Nucleus accumbens (tissue), 56 donors: ENCODE data around the gene LAG3.
A peak's percentile ranks its signal among the peaks of the same experiment; 100 is the strongest.
"Not testable (repeated sequence)": the region's sequence is repeated elsewhere in the genome, so short reads cannot be mapped to it uniquely, and the experiment has no call there.

ENCODE experiments used
- DNase-seq, 56 donors: peaks; one replicate each; lab custom pipeline; 2025; lab: John Stamatoyannopoulos, UW

LAG3 gene

DNA sequence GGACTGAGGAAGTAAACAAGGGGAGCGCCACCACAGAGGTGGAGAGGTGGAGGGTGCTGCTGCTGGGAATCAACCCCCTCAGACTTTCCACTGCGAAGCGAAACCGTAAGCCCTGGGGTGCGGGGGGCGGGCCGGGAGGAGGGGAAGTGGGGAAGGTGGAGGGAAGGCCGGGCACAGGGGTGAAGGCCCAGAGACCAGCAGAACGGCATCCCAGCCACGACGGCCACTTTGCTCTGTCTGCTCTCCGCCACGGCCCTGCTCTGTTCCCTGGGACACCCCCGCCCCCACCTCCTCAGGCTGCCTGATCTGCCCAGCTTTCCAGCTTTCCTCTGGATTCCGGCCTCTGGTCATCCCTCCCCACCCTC, at the start of gene LAG3:
Gene LAG3, plus strand, starts transcription at position 190 of the 365 bp plus-strand sequence. CDS start 333 bp downstream, outside the sequence.
- no peak for DNase-seq

DNA sequence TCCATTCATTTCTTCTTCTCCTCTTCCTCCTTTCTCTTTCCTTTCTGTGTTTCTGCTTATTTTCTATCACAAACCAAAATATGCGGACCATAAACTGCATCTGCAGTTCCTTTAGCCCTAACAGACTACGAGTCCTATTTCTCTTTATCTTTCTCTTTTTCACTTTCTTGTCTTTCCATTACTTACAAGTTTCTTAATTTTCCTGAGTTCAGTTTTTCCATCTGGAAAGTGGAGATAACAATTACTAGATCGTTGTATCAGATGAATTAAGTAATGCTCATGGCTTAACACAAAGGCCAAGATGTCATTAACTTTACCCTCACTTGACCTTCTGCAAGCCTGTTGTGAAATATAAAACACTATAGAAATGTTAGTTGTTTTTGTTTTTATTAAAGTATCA, 49.5 kb upstream of the LAG3 start:
- DNase-seq: no peak

DNA sequence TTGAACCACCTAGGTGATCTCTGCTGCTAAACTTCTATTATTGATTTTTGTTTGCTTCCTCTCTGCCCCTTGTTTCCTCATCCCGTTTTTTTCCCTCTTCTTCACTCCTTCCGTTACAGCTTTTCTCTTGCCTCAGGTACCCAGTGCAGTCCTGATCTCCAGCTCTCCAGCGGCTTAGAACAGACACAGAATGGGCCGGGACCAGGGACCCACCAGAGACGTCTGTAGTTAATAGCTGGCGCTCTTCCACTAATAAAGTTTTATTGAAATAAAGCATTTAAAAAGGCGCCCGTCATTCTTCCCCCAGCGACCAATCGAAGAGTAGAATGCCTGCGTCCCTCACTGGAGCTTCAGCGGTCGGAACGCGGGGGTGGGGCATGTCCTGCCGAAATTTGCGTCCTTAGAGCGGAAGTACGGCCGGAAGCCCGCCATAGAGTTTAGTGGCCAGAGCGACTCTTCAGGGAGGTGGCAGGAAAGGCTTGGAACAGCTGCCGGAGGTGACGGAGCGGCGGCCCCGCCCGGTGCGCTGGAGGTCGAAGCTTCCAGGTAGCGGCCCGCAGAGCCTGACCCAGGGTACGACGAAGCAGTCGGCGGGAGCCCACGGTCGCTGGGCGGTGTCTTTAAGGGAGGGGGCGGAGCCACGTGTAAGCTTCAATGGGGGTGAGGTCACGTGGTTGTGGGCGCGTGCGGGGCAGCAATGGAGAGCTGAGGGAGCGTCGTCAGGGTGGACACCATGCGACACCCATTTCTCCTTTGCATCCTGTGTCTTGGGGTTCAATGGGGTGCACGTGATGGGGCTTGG, 48.5 kb upstream of the LAG3 start, which contains the start of gene COPS7A:
Gene COPS7A, plus strand, starts transcription at position 440 of the 802 bp plus-strand sequence. CDS start 611 bp downstream, outside the sequence.
- peak; percentile 75 to 99 (median 96) for DNase-seq

DNA sequence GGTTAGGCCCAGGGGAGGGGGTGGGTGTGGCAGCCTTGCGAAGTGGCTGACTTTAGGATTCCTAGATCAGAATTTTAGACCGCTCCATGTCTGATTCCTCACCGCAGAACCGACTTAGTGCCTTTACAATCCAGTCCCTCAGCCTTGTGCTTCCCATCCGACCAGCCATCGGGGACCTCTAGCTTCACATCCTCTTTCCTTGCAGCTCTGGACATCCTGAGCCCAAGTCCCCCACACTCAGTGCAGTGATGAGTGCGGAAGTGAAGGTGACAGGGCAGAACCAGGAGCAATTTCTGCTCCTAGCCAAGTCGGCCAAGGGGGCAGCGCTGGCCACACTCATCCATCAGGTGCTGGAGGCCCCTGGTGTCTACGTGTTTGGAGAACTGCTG, 47.9 kb upstream of the LAG3 start:
- peak in 7 of 56 donors; percentile 22 to 60 (median 36) for DNase-seq

DNA sequence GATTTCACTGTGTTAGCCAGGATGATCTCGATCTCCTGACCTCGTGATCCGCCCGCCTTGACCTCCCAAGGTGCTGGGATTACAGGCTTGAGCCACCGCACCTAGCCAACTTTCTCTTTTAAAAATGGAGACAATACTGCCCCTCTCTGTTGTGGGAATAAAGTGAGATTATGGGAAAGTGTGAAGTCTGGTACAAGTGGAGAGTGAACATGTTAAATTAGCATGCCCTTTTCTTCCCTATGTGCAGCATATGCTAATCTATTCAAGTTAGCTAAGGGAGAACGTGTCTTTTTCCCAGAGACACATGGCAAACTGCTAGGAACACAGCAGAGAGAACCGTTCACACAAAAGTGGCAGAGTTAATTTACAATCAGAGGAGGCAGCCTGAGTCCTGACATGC, 47.0 kb upstream of the LAG3 start:
- no peak for DNase-seq

DNA sequence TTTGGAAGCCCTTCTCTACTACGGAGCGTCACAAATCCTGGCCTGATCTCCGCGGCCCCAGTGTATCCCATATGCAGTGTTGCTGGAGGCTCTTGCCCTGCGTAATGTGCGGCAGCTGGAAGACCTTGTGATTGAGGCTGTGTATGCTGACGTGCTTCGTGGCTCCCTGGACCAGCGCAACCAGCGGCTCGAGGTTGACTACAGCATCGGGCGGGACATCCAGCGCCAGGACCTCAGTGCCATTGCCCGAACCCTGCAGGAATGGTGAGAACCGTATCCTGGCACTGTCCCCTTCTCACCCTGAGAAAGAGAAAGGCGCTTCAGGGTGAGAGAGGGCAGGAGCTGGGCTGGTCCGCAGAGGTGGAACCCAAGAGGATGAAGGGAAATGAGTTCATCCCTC, 43.1 kb upstream of the LAG3 start:
- no peak for DNase-seq

DNA sequence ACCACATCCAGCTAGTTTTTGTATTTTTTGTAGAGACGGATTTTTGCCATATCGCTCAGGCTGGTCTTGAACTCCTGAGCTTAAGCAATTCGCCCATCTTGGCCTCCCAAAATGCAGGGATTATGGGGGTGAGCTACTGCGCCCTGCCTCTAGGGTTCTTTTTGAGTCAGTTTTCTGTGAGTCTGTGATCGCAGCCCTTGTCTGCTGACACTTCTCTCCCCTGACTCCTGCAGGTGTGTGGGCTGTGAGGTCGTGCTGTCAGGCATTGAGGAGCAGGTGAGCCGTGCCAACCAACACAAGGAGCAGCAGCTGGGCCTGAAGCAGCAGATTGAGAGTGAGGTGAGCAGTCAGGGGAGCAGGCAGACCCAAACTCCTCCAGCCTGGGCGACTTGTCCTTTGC, 42.2 kb upstream of the LAG3 start:
- DNase-seq: peak in 4 of 56 donors; percentile 8 to 25 (median 16)

DNA sequence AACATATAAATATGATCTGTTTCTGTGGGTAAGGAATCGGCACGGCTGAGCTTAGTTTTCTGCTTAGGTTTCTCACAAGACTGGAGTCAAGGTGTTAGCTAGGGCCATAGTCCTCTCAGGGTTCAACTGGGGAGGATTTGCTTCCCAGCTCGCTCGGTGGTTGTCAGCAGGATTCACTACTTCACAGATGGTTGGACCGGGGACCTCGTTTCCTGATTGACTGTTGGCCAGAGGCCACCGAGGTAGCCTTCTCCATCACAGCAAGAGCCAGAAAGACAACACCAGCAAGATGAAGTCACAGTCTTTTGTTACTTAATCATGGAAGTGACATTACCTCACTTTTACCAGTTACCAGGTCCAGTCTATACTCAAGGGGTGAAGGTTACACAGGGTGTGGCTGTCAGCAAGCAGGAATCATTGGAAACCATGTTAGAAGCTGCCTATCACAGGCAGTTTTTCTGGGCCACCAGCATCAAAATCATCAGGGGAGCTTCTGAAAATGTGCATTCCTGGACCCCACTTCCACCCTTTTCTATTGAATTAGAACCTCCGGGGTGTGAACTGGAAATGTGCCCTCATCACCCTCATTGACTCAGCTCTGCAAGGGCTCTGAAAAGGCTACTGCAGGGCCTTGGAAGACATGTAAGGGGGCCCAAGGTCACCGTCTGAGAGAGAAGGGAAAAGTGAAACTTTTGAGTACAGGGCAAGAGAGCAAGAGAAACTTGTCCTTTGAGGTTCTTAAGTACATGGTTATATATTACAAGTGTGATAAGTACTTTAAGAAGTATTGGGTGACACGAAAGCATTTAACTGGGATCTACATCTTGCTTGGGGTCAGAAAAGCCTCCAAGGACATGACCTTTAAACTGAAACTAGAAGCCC, 37.6 kb upstream of the LAG3 start:
- no peak for DNase-seq

DNA sequence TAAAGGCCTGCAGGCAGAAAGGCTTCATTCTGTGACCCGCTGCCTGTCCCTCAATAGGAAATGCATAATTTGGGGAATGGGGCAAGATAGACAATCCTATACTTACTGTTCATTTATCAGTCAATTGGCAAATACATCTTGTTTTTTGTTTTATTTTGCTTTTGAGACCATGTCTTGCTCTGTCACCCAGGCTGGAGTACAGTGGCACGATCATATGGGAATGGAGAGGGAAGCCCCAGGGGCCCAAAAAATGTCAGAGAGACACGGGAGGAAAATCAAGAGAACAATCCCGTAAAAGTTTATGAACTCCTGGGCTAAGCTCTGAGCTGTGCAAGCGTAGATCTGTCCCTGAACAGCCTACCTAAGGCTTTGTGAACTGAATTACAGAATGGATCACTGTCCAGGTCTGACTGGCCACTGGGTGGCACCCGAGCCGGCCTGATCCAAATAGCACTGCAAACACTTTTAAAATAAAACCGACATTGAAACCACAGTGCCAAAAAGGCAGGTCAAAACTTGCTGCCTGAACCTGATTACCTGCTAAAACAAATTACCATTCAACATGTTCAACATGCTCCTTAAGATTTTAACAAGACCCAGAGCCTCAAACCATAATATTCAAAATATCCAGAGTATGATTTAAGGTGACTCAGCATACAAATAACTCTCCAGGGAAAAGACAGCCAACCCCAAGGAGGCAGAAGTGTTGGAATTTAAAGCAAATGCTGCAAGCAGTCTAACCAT, 36.7 kb upstream of the LAG3 start:
- DNase-seq: peak in 34 of 56 donors; percentile 2 to 73 (median 16)

DNA sequence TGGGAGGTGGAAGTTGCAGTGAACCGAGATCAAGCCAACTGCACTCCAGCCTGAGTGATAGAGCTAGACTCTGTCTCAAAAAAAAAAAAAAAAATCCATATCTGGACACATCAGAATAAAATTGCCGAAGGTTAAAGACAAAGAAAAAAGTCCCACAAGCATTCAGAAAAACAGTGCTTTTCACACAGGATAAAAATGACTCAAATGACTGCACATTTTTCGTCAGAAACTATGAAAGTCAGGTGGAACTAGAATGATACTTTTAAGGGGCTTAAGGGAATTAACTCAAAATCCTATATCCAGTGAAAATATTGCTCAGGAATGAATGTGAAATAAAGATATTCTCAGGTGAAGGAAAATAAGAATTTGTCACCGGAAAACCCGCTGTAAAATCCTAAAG, 35.6 kb upstream of the LAG3 start:
- no peak for DNase-seq

DNA sequence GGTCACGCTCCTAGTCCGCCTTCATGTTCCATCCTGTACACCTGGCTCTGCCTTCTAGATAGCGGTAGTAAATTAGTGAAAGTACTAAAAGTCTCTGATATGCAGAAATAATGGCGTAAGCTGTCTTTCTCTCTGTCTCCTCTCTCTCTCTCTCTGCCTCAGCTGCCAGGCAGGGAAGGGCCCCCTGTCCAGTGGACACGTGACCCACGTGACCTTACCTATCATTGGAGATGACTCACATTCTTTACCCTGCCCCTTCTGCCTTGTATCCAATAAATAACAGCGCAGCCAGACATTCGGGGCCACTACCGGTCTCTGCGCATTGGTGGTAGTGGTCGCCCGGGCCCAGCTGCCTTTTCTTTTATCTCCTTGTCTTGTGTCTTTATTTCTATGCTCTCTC, 30.2 kb upstream of the LAG3 start:
- DNase-seq: not testable (repeated sequence)

DNA sequence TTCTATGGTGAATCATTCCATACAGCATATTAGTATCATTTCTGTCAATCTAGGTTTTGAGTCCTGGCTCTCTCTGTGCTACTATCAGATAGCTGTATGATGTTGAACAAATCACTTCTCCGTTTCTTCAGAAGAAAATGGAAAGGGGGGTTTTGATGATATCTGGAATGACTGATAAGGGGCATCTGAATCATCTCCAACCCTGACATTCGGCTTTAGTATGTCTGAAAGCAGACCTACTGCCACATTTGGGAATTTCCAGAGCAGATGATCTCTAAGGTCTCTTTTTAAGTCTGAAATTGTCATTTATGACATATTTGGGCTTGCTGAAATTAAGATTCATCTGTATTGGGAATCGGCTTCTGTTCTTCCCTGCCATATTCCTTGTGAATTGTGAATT, 29.5 kb upstream of the LAG3 start:
- no peak for DNase-seq

DNA sequence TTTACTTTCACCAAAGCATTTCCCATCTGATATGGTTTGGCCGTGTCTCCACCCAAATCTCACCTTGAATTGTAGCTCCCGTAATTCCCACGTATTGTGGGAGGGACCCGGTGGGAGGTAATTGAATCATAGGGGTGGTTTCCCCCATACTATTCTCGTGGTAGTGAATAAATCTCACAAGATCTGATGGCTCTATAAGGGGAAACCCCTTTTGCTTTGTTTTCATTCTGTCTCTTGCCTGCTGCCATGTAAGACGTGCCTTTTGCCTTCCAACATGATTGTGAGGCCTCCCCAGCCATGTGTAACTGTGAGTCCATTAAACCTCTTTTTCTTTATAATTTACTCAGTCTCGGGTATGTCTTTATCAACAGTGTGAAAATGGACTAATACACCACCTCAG, 29.0 kb upstream of the LAG3 start:
- not testable (repeated sequence) for DNase-seq

DNA sequence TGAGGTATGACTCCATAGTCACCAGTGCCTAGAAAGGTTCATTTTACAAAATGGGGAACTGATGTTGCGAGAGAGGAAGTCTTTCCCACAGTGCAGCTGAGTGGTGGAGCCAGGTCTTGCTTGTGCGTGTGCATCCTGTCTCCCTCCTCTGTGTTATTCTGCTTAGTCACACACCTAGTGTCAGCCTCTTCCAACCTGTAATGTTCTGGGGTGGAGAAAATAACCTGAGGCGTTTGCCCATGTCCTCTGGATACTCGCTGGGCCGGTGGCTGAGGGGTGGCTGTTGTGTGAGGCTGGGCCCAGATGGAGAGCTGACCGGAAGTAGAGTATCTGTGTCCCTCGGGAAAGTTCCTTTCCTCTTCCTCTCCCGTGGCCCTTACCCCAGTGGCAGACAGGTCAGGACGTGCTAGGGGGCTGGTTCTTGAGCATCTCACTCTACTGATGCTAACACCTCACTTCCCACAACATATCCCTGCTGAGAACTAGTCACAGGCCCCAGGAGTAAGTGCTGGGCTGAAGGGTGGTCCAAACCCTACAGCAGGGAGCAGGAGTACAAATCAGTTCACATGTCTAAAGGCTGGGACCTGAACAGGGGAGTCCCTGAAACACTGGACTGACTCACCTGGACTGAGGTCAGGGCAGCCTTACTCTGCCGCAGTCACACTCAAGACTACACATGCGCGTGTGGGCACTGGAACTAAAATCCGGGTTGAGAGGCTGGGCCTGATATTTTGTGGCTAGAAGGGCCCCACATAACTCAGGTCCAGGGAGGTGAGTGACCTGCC, 26.4 kb upstream of the LAG3 start:
- DNase-seq: peak in 6 of 56 donors; percentile 5 to 20 (median 14)

DNA sequence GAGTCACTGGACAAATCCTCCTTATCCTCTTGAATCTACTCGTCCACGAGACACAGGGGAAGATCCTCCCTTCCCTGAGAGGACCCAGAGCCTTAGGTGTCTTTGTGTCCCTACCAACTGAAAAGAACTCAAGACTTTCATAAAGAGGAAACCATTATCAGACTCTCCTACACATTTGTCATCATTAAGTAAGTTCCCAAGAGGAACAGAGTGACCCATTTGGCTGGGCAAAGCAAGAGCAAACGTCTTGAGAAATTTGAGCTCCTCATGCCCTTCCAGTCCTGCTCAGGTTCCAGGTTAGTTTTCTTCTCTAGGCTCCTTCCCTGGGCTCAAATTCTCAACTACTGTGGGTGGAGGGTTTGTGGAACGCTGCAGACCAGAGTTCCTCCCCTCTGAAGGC, 25.1 kb upstream of the LAG3 start:
- no peak for DNase-seq

DNA sequence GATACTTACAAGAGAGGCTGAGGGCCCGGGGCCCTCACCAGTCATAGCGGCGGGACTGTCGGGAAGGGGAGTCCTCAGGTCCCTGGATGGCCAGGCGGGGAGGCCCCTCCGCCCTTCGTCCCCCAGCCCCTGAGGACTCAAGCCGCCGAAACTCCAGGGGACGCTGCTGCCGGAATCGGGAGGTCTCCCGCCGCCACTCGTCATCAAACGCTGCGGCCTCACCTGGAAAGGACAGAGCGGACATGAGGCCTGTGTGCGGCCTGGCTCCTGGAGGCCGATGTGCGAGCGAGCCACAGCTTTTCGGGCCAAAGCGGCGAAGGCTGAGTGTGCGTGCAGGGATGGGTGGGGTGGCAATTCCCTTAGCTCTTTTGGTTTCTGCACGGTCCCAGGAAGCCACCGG, 23.6 kb upstream of the LAG3 start:
- no peak for DNase-seq

DNA sequence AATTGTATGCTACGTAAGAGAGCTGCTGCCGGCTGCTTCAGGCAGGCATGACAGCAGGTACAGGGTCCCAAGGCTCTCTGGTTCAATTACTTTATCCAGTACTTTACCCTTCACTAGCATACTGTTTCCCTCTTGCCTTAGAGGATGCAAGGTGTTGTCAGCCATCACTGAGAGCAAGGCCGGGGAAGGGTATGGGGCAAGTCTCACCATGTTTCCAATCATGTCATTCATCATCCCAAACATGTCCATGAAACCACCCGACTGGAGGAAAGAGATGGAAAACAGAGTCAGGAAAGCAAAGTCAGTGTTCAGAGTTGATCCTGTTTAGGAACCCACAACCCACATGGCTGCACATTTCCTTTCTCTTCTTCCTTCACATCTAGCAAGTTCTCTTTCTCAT, 21.8 kb upstream of the LAG3 start:
- DNase-seq: no peak

DNA sequence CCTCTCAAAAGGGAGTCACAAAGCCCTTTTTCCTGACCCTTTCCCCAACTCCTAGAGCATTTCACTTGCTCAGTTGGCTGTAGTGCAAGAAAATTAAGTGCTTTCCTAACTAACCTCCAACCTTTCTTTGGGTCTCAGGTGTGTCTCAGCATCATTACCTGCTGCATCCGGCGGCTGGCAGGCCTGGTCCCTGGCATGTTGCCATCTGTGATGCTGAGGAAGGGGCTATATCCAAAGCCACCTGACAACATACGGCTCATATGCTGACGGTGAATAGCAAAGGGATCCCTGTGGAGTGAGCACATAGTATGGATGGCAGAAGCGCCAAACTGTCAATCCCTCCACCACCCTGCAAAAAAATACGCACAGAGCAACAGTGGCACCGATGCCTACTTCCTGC, 20.6 kb upstream of the LAG3 start:
- no peak for DNase-seq

DNA sequence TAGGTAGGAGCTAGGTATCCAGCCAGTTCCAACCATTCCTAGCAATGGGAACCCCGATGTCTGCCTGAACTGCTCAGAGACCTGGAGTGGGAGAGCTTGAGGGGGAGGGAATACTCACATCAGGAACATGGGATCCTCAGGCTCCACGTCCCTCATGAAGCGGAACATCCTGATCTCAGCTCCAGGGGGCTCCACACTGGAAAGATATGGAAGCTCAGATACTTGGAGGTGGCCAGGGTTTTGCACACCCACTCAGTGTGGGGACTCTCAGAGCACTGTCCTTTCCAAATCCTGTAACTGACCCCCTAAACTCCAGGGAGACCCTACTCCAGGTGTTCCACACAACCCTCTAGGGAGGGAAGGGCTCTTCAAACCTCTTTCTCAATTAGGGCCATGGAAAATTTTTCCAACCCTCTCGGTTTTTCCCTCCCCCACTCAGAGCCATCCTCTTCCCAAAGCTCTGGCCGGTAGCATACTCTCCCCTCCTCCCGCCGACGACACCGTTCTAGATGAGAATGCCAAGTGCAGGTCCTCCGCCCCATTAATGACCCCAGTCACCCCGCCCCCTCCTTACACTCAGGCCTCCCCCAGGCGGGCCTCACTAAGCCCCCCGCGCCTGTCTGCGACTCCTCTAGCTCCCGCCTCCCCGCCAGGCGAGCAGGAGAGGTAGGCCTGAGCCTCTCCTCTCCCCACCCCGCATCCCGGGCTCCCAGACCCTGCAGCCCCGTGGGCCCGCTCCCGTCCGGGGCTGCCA, 20.0 kb upstream of the LAG3 start:
- peak in 25 of 56 donors; percentile 12 to 75 (median 38) for DNase-seq
